GM10248 (cell line): ENCODE results near the gene GIPC2.

Source experiments
- CTCF ChIA-PET: fragments of 300-600 bp; sonication (Branson Sonifier 250); formaldehyde crosslinking; extraction: SDS; loops from one replicate; lab custom pipeline; 2021; ENCODE audit warnings: antibody characterized with exemption; lab: Yijun Ruan, JAX
- POLR2A ChIA-PET: fragments of 350-650 bp; sonication (Branson Sonifier 250); formaldehyde crosslinking; extraction: SDS; loops from one replicate; lab custom pipeline; 2020; ENCODE audit warnings: antibody characterized with exemption; lab: Yijun Ruan, JAX
- DNase-seq: peaks from one replicate; pipeline ENCODE4 v3.0.0; 2012; ENCODE audit errors: extremely low spot score
- CTCF ChIP-seq: IDR thresholded peaks from 2 replicates; pipeline ENCODE4 v1.5.1; 2012; ENCODE audit warnings: mild to moderate bottlenecking, low read depth; ENCODE audit errors: extremely low read depth, missing control alignments, control extremely low read depth

GIPC2 gene

GRCh38 chr1:78121710-78122109 lies 75.9 kb downstream of the GIPC2 start:
- POLR2A ChIA-PET = no interaction called here
- TF ChIP-seq CTCF = no peak
- CTCF ChIA-PET = interaction anchor here (1.0 to 1.9 kb wide), 2 partner anchors 10 to 23 kb away, joined by 3 to 8 read pairs; no protein-coding TSS in a partner anchor
- DNase-seq = no peak

GRCh38 chr1:78122389-78122788 lies 76.6 kb downstream of the GIPC2 start:
- ChIA-PET CTCF (interaction anchor here (1.0 to 1.9 kb wide), 3 partner anchors 8 to 22 kb away, joined by 3 to 8 read pairs (median 6); no protein-coding TSS in a partner anchor), POLR2A (no interaction called here)
- no peak for DNase-seq
- TF ChIP-seq CTCF = no peak

- ChIA-PET POLR2A (no interaction called here), CTCF (interaction anchor here (0.9 to 9.3 kb wide), 5 partner anchors 12 to 482 kb away, joined by 3 to 103 read pairs (median 3); no protein-coding TSS in a partner anchor)
- no peak for TF ChIP-seq CTCF
- no peak for DNase-seq
Measured at GRCh38 chr1:78126506-78126905, 80.7 kb downstream of the GIPC2 start.

- POLR2A ChIA-PET = no interaction called here
- CTCF ChIA-PET = interaction anchor here (0.9 to 9.3 kb wide), 10 partner anchors 11 to 544 kb away, joined by 3 to 103 read pairs (median 6); no protein-coding TSS in a partner anchor
- TF ChIP-seq CTCF = no peak
- DNase-seq = no peak
Measured at GRCh38 chr1:78132174-78132947, 86.6 kb downstream of the GIPC2 start.

- CTCF ChIA-PET = interaction anchor here (1.1 to 9.3 kb wide), 3 partner anchors 11 to 42 kb away, joined by 4 to 103 read pairs (median 4); no protein-coding TSS in a partner anchor
- POLR2A ChIA-PET = no interaction called here
Measured at GRCh38 chr1:78132948-78133322, 87.2 kb downstream of the GIPC2 start.

DNA sequence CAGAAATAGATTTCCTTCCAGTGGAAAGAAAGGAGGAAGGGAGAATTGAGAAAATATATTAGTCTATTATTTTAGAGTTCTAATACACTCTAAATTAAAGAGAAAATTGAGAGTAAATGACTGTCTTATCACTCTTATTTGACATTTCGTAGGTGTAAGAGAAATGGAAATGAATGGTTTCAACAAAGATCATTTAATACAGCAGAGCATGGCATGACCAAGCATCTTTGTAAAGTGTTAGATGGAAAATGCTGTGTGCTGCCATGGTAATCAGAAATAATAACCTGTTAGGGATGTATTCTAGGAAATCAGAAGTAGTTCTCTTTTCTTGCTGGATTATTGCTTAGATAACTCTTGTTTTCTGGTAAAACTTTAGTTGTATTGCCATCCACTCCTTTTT lies 90.9 kb downstream of the GIPC2 start:
- no peak for DNase-seq
- no peak for TF ChIP-seq CTCF
- ChIA-PET POLR2A (no interaction called here), CTCF (interaction anchor here (1.3 to 1.5 kb wide), 3 partner anchors 469 to 472 kb away, joined by 3 to 4 read pairs (median 3); no protein-coding TSS in a partner anchor)

More at GRCh38 chr1:78132948-78133322, 87.2 kb downstream of the GIPC2 start:
- DNase-seq = no peak
- TF ChIP-seq CTCF = no peak
